A549 (cell line): ENCODE results near the gene POLR3A. TPM values are rescaled to one million over a fixed set of nuclear protein-coding genes. Genes with fewer than 3 reads are reported as not detected.
A peak's percentile ranks its signal among the peaks of the same experiment; 100 is the strongest.

Source experiments
- ATAC-seq, 2 experiments: fragments of 200-7000 bp in 1 of 2; fragments of >200 bp in 1 of 2; cut with Nextera tagmentation in 1 of 2; cut with Tn5 transposase in 1 of 2; 3 replicates each; pipeline versions ENCODE4 v1.8.0 to v1.9.1; 2018 to 2020; ENCODE audit warnings: mild to moderate bottlenecking in 1 of 2, moderate library complexity in 1 of 2
- CTCF ChIA-PET: fragments of 300-600 bp; sonication (Branson Sonifier 250); formaldehyde crosslinking; extraction: SDS; loops from one replicate; lab custom pipeline; 2021; ENCODE audit warnings: antibody characterized with exemption, inconsistent platforms; lab: Yijun Ruan, JAX
- POLR2A ChIA-PET: fragments of 350-600 bp; formaldehyde crosslinking; extraction: SDS; loops from one replicate; lab custom pipeline; 2021; ENCODE audit warnings: antibody characterized with exemption, inconsistent platforms; lab: Yijun Ruan, JAX
- DNase-seq, 2 experiments: peaks; one replicate each; pipeline versions ENCODE4 v3.0.0 to v3.0.0-alpha.2; 2011 to 2016; ENCODE audit warnings: low read depth in 1 of 2, low spot score in 1 of 2
- FAIRE-seq: peaks from 2 replicates; lab custom pipeline; 2011; peaks lifted over from hg19 to GRCh38; lab: Jason Lieb, UNC
- H3K27ac ChIP-seq, 2 experiments: fragments of >200 bp; sonication (Bioruptor Twin); formaldehyde crosslinking; 3 replicates each; pipeline ENCODE4 v1.5.1; 2016 to 2017
- H3K4me1 ChIP-seq: fragments of >200 bp; sonication (Bioruptor Twin); formaldehyde crosslinking; 3 replicates; pipeline ENCODE4 v1.6.1; 2016
- H3K4me2 ChIP-seq: fragments of >200 bp; sonication (Bioruptor Twin); formaldehyde crosslinking; 3 replicates; pipeline ENCODE4 v1.6.1; 2016
- H3K4me3 ChIP-seq: fragments of >200 bp; sonication (Bioruptor Twin); formaldehyde crosslinking; 3 replicates; pipeline ENCODE4 v1.5.1; 2016
- H3K9me3 ChIP-seq: fragments of >200 bp; sonication (Bioruptor Twin); formaldehyde crosslinking; 3 replicates; pipeline ENCODE4 v1.6.1; 2016
- CEBPB ChIP-seq, 2 experiments: fragments of >200 bp in 1 of 2; sonication (Bioruptor Twin) in 1 of 2; formaldehyde crosslinking in 1 of 2; IDR thresholded peaks; 2 replicates each; pipeline ENCODE4 v1.6.1; 2012 to 2016
- CHD2 ChIP-seq: fragments of 150-350 bp; IDR thresholded peaks from 2 replicates; pipeline ENCODE4 v1.6.1; 2014; ENCODE audit warnings: low read length; ENCODE audit not compliant: partially characterized antibody
- EHF ChIP-seq: fragments of 250-450 bp; sonication (Bioruptor Pico); IDR thresholded peaks from 2 replicates; pipeline ENCODE4 v1.5.0; 2020; ENCODE audit warnings: mild to moderate bottlenecking
- EHMT2 ChIP-seq: fragments of 200-600 bp; sonication (generic); IDR thresholded peaks from 2 replicates; pipeline ENCODE4 v1.6.1; 2016; ENCODE audit warnings: antibody characterized with exemption, low read depth, mild to moderate bottlenecking, moderate library complexity
- ESRRA ChIP-seq: fragments of 150-350 bp; IDR thresholded peaks from 2 replicates; pipeline ENCODE4 v1.6.1; 2014; ENCODE audit warnings: mild to moderate bottlenecking, low read length, borderline replicate concordance
- FOSL2 ChIP-seq, 2 experiments: fragments of 450-650 bp in 1 of 2; fragments of >200 bp in 1 of 2; sonication (Bioruptor Twin) in 1 of 2; formaldehyde crosslinking; IDR thresholded peaks; 2 replicates each; pipeline versions ENCODE4 v1.5.0 to v1.6.1; 2016 to 2020; ENCODE audit warnings: mild to moderate bottlenecking in 1 of 2, moderate library complexity in 1 of 2
- FOXS1 ChIP-seq: fragments of 250-450 bp; sonication (Bioruptor Pico); IDR thresholded peaks from 2 replicates; pipeline ENCODE4 v1.5.0; 2020; ENCODE audit warnings: mild to moderate bottlenecking, moderate library complexity
- GATA3 ChIP-seq: IDR thresholded peaks from 2 replicates; pipeline ENCODE4 v1.6.1; 2012; ENCODE audit warnings: borderline replicate concordance
- HDAC2 ChIP-seq: fragments of 200-600 bp; sonication (generic); IDR thresholded peaks from 2 replicates; pipeline ENCODE4 v1.6.1; 2016
- HEYL ChIP-seq: fragments of 250-450 bp; sonication (Bioruptor Pico); IDR thresholded peaks from 2 replicates; pipeline ENCODE4 v1.8.0; 2021; ENCODE audit warnings: mild to moderate bottlenecking, moderate library complexity
- HOXB13 ChIP-seq: fragments of 250-450 bp; sonication (Bioruptor Pico); IDR thresholded peaks from 2 replicates; pipeline ENCODE4 v1.5.0; 2020; ENCODE audit warnings: low read depth, mild to moderate bottlenecking, moderate library complexity
- JUN ChIP-seq, 2 experiments: fragments of >200 bp; sonication (Bioruptor Twin); formaldehyde crosslinking; IDR thresholded peaks; 2 replicates in 1 of 2; 3 replicates in 1 of 2; pipeline ENCODE4 v1.6.1; 2016 to 2017
- KDM1A ChIP-seq: fragments of 200-600 bp; sonication (generic); IDR thresholded peaks from 2 replicates; pipeline ENCODE4 v1.6.1; 2016; ENCODE audit warnings: low read depth, mild to moderate bottlenecking
- KDM5A ChIP-seq: fragments of 200-600 bp; sonication (generic); IDR thresholded peaks from 2 replicates; pipeline ENCODE4 v1.6.1; 2016; ENCODE audit warnings: antibody characterized with exemption, mild to moderate bottlenecking
- NPAS2 ChIP-seq: fragments of 250-450 bp; sonication (Bioruptor Pico); IDR thresholded peaks from 2 replicates; pipeline ENCODE4 v1.8.0; 2022; ENCODE audit warnings: mild to moderate bottlenecking, moderate library complexity, borderline replicate concordance
- PHF8 ChIP-seq: fragments of 200-600 bp; sonication (generic); IDR thresholded peaks from 2 replicates; pipeline ENCODE4 v1.6.1; 2016; ENCODE audit warnings: low read depth, mild to moderate bottlenecking, antibody characterized with exemption, moderate library complexity, borderline replicate concordance
- POLR2A ChIP-seq: IDR thresholded peaks from 2 replicates; pipeline ENCODE4 v1.6.1; 2012; ENCODE audit warnings: mild to moderate bottlenecking, low read length
- RCOR1 ChIP-seq: fragments of 150-350 bp; IDR thresholded peaks from 2 replicates; pipeline ENCODE4 v1.6.1; 2014; ENCODE audit warnings: antibody characterized with exemption, low read length, low read depth
- SMC3 ChIP-seq: fragments of >200 bp; sonication (Bioruptor Twin); formaldehyde crosslinking; IDR thresholded peaks from 3 replicates; pipeline ENCODE4 v1.6.1; 2018; ENCODE audit warnings: inconsistent platforms
- TFCP2L1 ChIP-seq: fragments of 250-450 bp; sonication (Bioruptor Pico); IDR thresholded peaks from 2 replicates; pipeline ENCODE4 v1.5.0; 2021; ENCODE audit warnings: mild to moderate bottlenecking
- TP53 ChIP-seq: fragments of 250-450 bp; sonication (Bioruptor Pico); IDR thresholded peaks from 2 replicates; pipeline ENCODE4 v1.5.0; 2021; ENCODE audit warnings: mild to moderate bottlenecking, moderate library complexity
- ZSCAN20 ChIP-seq: fragments of 250-450 bp; sonication (Bioruptor Pico); IDR thresholded peaks from 2 replicates; pipeline ENCODE4 v1.8.0; 2022; ENCODE audit warnings: mild to moderate bottlenecking, moderate library complexity
- WGBS: methylation state at CpG from one replicate; pipeline ENCODE4 v1.1.6; 2017; ENCODE audit errors: missing lambda C conversion rate; 5-methylcytosine and 5-hydroxymethylcytosine counted together
- polyA plus RNA-seq, 4 experiments: library from polyadenylated mRNA; depleted of rRNA in 3 of 4; stranded (reverse); fragments of >200 nt; fragmentation: RNase III in 1 of 4; extraction: RNeasy Plus Mini Kit Qiagen cat#74134 plus additional on column Dnase treatment in 1 of 4; gene quantifications; 2 replicates in 3 of 4; 3 replicates in 1 of 4; pipeline ENCODE4 v1.2.3, GENCODE V29; 2011 to 2017
- TF ChIP-seq, protein P1 (sequence below): IDR thresholded peaks from 2 replicates; pipeline ENCODE4 v1.6.1; 2012
- TF ChIP-seq, protein P2 (sequence below): fragments of 250-450 bp; sonication (Bioruptor Pico); IDR thresholded peaks from 2 replicates; pipeline ENCODE4 v1.5.0; 2020; ENCODE audit warnings: low read depth, mild to moderate bottlenecking, moderate library complexity
- TF ChIP-seq, protein P3 (sequence below): fragments of 150-350 bp; IDR thresholded peaks from 2 replicates; pipeline ENCODE4 v1.6.1; 2014; ENCODE audit warnings: low read depth, mild to moderate bottlenecking, low read length
- TF ChIP-seq, protein P4 (sequence below): fragments of >200 bp; sonication (Bioruptor Twin); formaldehyde crosslinking; IDR thresholded peaks from 3 replicates; pipeline ENCODE4 v1.6.1; 2016
- TF ChIP-seq, protein P5 (sequence below): IDR thresholded peaks from 2 replicates; pipeline ENCODE4 v1.6.1; 2012

The POLR3A gene
- polyA plus RNA-seq, 2 of the 4 experiments (the other 2 are of a cell fraction): 10.9 to 17.7 TPM

DNA sequence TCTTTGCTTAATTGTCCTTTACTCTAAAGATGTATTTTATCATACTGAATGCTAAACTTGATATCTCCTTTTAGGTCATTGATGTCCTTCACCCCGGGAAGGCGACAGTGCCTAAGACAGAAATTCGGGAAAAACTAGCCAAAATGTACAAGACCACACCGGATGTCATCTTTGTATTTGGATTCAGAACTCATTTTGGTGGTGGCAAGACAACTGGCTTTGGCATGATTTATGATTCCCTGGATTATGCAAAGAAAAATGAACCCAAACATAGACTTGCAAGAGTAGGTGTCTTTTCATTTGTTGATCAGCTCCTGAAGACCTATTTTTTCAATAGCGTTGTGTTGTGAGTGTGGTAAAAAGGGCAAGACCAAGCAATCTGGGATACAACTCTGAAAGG is 6.1 kb upstream of the POLR3A start:
- WGBS: 68% methylated on average over 5 of the region's 5 CpGs
- H3K9me3 ChIP-seq: no peaks in the 10 kb centered on the region
- ATAC-seq: no peak
- peak overlapping the region; percentile 71 for H3K4me3 ChIP-seq
- ChIA-PET POLR2A (no interaction called here), CTCF (interaction anchor here (4.8 kb wide), 1 partner anchor 12 kb away, joined by 37 read pairs; no protein-coding TSS in a partner anchor)
- peak overlapping the region in 1 of 2 experiments; percentile 92; a peak in 3 of 6 replicates for H3K27ac ChIP-seq
- TF ChIP-seq EHMT2 (no peak), ESRRA (no peak), PHF8 (no peak)
- TF ChIP-seq, protein P1, sequence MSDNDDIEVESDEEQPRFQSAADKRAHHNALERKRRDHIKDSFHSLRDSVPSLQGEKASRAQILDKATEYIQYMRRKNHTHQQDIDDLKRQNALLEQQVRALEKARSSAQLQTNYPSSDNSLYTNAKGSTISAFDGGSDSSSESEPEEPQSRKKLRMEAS: no peak
- TF ChIP-seq, protein P2, sequence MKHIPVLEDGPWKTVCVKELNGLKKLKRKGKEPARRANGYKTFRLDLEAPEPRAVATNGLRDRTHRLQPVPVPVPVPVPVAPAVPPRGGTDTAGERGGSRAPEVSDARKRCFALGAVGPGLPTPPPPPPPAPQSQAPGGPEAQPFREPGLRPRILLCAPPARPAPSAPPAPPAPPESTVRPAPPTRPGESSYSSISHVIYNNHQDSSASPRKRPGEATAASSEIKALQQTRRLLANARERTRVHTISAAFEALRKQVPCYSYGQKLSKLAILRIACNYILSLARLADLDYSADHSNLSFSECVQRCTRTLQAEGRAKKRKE: no peak
- no peak for FAIRE-seq
- no peak for DNase-seq
- H3K4me2 ChIP-seq: peak overlapping the region; percentile 82
- H3K4me1 ChIP-seq: peaks cover 51% of the 10 kb centered on the region

DNA sequence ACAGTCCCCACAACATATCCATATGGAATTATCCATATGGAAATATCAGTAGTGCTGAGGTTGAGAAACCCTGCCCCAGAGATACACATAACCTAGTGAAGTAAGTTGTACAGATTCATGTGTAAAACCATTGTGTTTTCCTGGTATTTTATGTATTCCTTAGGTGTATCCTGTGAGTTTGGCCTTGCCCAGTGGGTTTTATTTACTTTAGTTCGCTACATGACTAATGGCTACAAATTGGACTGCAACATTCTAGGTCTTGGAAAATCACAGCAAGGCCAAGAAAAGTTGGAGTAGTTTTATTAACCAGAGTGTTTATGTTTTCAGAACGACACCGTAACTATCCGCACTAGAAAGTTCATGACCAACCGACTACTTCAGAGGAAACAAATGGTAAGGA is 5.7 kb upstream of the POLR3A start:
- CTCF ChIA-PET: interaction anchor here (4.8 kb wide), 1 partner anchor 12 kb away, joined by 37 read pairs; no protein-coding TSS in a partner anchor
- DNase-seq (no peak), ATAC-seq (no peak), FAIRE-seq (no peak)
- H3K27ac ChIP-seq: peak overlapping the region; percentile 89 to 92
- WGBS: 58% methylated on average over 5 of the region's 5 CpGs
- H3K4me2 ChIP-seq: peak overlapping the region; percentile 82
- H3K4me3 ChIP-seq: peak overlapping the region; percentile 71
- POLR2A ChIA-PET: no interaction called here
- TF ChIP-seq TP53 (CRISPR knock-in tag): no peak
- TF ChIP-seq FOXS1 (CRISPR knock-in tag): no peak
- no peak for TF ChIP-seq ESRRA
- no peak for TF ChIP-seq KDM1A
- no peak for TF ChIP-seq ZSCAN20
- TF ChIP-seq HDAC2: no peak
- no peak for TF ChIP-seq KDM5A
- no peak for TF ChIP-seq HEYL (CRISPR knock-in tag)
- TF ChIP-seq EHF (CRISPR knock-in tag): no peak
- H3K4me1 ChIP-seq: peaks cover 50% of the 10 kb centered on the region
- no peaks in the 10 kb centered on the region for H3K9me3 ChIP-seq

DNA sequence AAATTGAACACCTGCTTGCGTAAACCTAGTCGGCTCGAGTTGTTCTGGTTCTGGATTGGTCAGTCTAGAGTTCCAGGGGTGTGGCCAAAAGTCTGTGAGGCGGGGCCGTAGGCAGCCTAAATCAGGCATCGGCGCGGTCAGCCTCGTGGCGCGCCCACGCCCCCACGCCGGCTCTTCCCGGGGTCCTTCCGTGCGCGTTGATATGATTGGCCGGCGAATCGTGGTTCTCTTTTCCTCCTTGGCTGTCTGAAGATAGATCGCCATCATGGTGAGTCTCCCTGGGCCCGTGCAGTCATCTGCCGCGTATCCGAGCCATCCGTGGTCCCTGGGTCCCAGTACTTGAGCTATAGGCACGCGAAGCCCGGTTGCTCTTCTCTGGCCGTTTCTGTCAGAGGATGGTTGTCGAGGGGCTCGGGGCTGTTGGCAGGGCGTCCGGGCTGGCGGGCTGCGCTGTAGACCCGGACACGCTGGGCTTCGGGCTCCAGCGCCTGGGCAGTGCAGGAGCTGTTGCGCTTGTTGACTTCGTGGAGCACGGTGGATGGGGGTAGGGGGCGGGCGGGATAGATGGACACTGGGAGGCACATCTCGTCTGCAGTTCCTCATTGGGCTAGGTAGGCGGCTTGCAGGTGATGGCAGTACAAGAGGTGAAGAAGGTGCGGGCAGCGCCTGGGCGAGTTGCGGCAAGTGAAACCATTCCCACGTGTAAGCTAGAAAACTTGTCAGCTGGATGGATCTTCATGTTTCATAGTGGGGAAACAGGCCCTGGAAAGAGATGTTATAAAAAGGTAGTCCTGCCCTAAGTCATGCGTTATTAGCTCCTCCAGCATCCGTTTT is 4.5 kb upstream of the POLR3A start, which contains the start of gene RPS24:
RPS24 (plus strand) TSS at position 227 of the 834 bp plus-strand sequence; CDS start at position 266, 39 bp downstream.
- WGBS: under 1% methylated on average over 21 of the region's 55 CpGs
- H3K9me3 ChIP-seq: no peaks in the 10 kb centered on the region
- H3K27ac ChIP-seq: peak within 1 kb of the TSS; percentile 89 to 92
- peak within 1 kb of the TSS; percentile 82 for H3K4me2 ChIP-seq
- POLR2A ChIA-PET: interaction anchor here (0.9 kb wide), 1 partner anchor 9 kb away, joined by 4 read pairs; no protein-coding TSS in a partner anchor
- peak within 1 kb of the TSS; percentile 71 for H3K4me3 ChIP-seq
- DNase-seq (peak; percentile 95 to 98), FAIRE-seq (no peak), ATAC-seq (peak; percentile 84 to 90)
- H3K4me1 ChIP-seq: peaks cover 39% of the 10 kb centered on the region
- CTCF ChIA-PET: interaction anchor here (0.6 to 1.0 kb wide), 2 partner anchors 13 to 187 kb away, joined by 3 to 9 read pairs; no protein-coding TSS in a partner anchor
- peak; percentile 84 for TF ChIP-seq PHF8
- no peak for TF ChIP-seq NPAS2 (CRISPR knock-in tag)
- TF ChIP-seq FOSL2 (IDR thresholded peaks at IDR 0.05): no peak
- TF ChIP-seq FOSL2 (CRISPR knock-in tag; IDR thresholded peaks at IDR 0.05): peak; percentile 49; the same call in 1 of the 2 replicates
- no peak for TF ChIP-seq FOXS1 (CRISPR knock-in tag)
- no peak for TF ChIP-seq CHD2
- TF ChIP-seq KDM1A: no peak
- no peak for TF ChIP-seq HEYL (CRISPR knock-in tag)
- TF ChIP-seq CEBPB (IDR thresholded peaks at IDR 0.05): peak in 1 of 2 experiments; percentile 87; a peak in 3 of 4 replicates
- TF ChIP-seq HOXB13 (CRISPR knock-in tag): no peak
- TF ChIP-seq RCOR1: no peak
- TF ChIP-seq, protein P3, sequence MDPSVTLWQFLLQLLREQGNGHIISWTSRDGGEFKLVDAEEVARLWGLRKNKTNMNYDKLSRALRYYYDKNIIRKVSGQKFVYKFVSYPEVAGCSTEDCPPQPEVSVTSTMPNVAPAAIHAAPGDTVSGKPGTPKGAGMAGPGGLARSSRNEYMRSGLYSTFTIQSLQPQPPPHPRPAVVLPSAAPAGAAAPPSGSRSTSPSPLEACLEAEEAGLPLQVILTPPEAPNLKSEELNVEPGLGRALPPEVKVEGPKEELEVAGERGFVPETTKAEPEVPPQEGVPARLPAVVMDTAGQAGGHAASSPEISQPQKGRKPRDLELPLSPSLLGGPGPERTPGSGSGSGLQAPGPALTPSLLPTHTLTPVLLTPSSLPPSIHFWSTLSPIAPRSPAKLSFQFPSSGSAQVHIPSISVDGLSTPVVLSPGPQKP: no peak
- TF ChIP-seq, protein P4, sequence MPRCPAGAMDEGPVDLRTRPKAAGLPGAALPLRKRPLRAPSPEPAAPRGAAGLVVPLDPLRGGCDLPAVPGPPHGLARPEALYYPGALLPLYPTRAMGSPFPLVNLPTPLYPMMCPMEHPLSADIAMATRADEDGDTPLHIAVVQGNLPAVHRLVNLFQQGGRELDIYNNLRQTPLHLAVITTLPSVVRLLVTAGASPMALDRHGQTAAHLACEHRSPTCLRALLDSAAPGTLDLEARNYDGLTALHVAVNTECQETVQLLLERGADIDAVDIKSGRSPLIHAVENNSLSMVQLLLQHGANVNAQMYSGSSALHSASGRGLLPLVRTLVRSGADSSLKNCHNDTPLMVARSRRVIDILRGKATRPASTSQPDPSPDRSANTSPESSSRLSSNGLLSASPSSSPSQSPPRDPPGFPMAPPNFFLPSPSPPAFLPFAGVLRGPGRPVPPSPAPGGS: peak; percentile 98
- peak; percentile 37; the same call in 1 of the 2 replicates for TF ChIP-seq GATA3
- TF ChIP-seq, protein P1: peak; percentile 98
- peak; percentile 98 for TF ChIP-seq POLR2A
- peak; percentile 95 to 99 for TF ChIP-seq JUN (IDR thresholded peaks at IDR 0.05)
- no peak for TF ChIP-seq SMC3
- peak; percentile 70; the same call in 1 of the 2 replicates for TF ChIP-seq TFCP2L1 (CRISPR knock-in tag)
- TF ChIP-seq, protein P5, sequence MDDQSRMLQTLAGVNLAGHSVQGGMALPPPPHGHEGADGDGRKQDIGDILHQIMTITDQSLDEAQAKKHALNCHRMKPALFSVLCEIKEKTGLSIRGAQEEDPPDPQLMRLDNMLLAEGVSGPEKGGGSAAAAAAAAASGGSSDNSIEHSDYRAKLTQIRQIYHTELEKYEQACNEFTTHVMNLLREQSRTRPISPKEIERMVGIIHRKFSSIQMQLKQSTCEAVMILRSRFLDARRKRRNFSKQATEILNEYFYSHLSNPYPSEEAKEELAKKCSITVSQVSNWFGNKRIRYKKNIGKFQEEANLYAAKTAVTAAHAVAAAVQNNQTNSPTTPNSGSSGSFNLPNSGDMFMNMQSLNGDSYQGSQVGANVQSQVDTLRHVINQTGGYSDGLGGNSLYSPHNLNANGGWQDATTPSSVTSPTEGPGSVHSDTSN: 0 out of 2 replicates have a peak, but pooled peaks have one; percentile 51
